ENCODE data around the gene NPR1. TPM values are rescaled to one million over a fixed set of nuclear protein-coding genes. Genes with fewer than 3 reads are reported as not detected.
"Not testable (repeated sequence)": the region's sequence is repeated elsewhere in the genome, so short reads cannot be mapped to it uniquely, and the experiment has no call there.

Gene NPR1
- total and polyA plus RNA-seq, 10 donors: 0.83 to 5.1 (median 2.7) TPM

DNA sequence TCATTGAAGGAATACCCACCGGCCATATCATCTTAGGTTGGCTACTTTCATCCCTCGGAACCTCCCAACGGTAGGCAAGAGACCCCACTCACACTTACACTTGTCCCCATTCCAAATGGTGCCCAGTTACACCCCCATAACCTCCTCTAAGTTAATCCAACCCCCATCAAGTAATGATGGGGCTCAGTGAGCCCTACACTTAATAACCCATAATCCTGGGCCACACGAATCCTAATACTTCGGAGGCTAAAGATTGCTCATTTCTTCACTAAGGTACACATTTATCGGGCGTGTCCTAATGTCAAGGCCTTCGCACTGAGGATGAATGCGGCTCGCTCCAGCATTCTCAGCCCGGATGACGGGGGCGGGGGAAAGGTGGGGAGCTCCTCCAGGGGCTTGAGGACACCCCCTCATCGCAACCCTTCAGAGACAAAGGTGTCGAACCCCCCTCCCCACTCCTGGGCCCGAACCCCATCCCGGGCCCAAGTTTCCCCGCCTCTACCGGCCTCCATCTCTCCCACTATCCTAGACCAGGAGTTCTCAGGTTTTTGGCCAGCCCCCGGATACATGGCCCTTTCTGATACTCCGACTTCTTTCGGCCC, 8.1 kb upstream of the NPR1 start:
- Histone ChIP-seq H3K9me3 (no peaks in the 10 kb centered on the region), H3K27me3 (replicated peaks in 1 of 7) (no peaks in the 10 kb centered on the region), H3K27ac (peak overlapping the region; percentile 73 to 94 (median 90)), H3K36me3 (peaks cover 0 to 44% (median 40%) of the 10 kb centered on the region in 6 donors), H3K4me3 (peak overlapping the region; percentile 65 to 90 (median 78)), H3K4me1 (peaks cover 15 to 42% (median 34%) of the 10 kb centered on the region in 6 donors)
- intact Hi-C loops (cut with DNase I; ENCODE audit: low total_unique reads): no loop called here
- DNase-seq: peak; percentile 87
- WGBS, 5 donors: 1 to 3% (median 2%) methylated on average over 22 of the region's 22 CpGs
- TF ChIP-seq, protein P1, sequence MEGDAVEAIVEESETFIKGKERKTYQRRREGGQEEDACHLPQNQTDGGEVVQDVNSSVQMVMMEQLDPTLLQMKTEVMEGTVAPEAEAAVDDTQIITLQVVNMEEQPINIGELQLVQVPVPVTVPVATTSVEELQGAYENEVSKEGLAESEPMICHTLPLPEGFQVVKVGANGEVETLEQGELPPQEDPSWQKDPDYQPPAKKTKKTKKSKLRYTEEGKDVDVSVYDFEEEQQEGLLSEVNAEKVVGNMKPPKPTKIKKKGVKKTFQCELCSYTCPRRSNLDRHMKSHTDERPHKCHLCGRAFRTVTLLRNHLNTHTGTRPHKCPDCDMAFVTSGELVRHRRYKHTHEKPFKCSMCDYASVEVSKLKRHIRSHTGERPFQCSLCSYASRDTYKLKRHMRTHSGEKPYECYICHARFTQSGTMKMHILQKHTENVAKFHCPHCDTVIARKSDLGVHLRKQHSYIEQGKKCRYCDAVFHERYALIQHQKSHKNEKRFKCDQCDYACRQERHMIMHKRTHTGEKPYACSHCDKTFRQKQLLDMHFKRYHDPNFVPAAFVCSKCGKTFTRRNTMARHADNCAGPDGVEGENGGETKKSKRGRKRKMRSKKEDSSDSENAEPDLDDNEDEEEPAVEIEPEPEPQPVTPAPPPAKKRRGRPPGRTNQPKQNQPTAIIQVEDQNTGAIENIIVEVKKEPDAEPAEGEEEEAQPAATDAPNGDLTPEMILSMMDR (IDR thresholded peaks at IDR 0.05 in 8 of 11, conservative IDR thresholded peaks at IDR 0.05 in 3 of 11): peak in 1 of 11 experiments; percentile 7
- no peak for TF ChIP-seq POLR2A (IDR thresholded peaks at IDR 0.05)

DNA sequence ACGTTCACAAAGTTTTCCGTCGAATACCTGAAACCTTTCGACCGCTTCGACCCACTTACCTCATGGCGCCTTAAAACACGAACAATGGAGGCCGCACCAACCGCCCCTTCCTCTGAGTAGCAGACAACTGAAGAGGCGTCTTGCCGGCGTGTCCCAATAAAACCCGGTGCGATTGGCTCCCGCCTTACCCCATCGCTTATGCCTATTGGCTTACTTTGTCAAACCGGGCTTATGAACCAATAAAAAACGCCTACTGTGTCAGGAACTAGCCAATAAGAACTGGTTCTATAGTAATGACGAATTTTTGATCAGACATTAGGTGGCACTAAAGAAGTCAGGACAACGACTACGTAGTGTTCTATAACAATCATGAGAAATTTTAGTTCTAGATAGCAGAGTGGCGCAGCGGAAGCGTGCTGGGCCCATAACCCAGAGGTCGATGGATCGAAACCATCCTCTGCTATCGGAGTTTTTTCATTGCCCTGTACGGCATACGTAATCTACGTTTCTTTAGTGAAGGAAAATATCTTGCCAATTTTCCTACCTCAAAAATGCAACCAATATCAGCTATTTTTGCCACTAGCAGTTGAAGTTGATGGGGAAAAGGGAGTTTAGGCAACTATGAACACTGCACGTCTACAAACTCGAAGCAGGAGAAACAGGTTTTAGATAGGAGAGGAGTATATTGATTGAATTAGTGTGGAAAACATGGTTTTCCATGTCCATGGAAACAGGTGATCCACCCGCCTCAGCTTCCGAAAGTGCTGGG, 7.4 kb upstream of the NPR1 start, which contains the start of gene ILF2:
Gene ILF2 (minus strand): TSS at position 135 of the 769 bp plus-strand sequence. CDS start 71 bp downstream, at position 64.
- Histone ChIP-seq H3K36me3 (peaks cover 0 to 38% (median 33%) of the 10 kb centered on the region in 6 donors), H3K27me3 (replicated peaks in 1 of 7) (no peaks in the 10 kb centered on the region), H3K4me3 (peak within 1 kb of the TSS; percentile 65 to 90 (median 78)), H3K9me3 (no peaks in the 10 kb centered on the region), H3K27ac (peak within 1 kb of the TSS; percentile 82 to 94 (median 90)), H3K4me1 (peaks cover 15 to 42% (median 34%) of the 10 kb centered on the region in 6 donors)
- TF ChIP-seq POLR2AphosphoS5 (IDR thresholded peaks at IDR 0.05) (peak; percentile 69 to 98 (median 93)), POLR2A (IDR thresholded peaks at IDR 0.05) (peak in 2 of 3 donors; percentile 56 to 75)
- TF ChIP-seq, protein P1 (IDR thresholded peaks at IDR 0.05 in 8 of 11, conservative IDR thresholded peaks at IDR 0.05 in 3 of 11): peak in 3 of 11 experiments; percentile 1 to 18 (median 11)
- DNase-seq: peak; percentile 95
- intact Hi-C loops (cut with DNase I; ENCODE audit: low total_unique reads): no loop called here
- 0 to 1% (median 0%) methylated on average over 35 of the region's 35 CpGs for WGBS, 5 donors

- intact Hi-C loops (cut with DNase I; ENCODE audit: low total_unique reads); H3K9me3 ChIP-seq; H3K27me3 ChIP-seq (replicated peaks in 1 of 7): not testable (repeated sequence)
- peak; percentile 84 for DNase-seq
- peaks cover 15 to 42% (median 34%) of the 10 kb centered on the region in 6 donors for H3K4me1 ChIP-seq
- H3K27ac ChIP-seq: peak overlapping the region; percentile 82 to 94 (median 90)
- H3K4me3 ChIP-seq: peak overlapping the region; percentile 38 to 85 (median 76)
- H3K36me3 ChIP-seq: peaks cover 0 to 30% (median 26%) of the 10 kb centered on the region in 6 donors
- TF ChIP-seq, protein P1 (IDR thresholded peaks at IDR 0.05 in 8 of 11, conservative IDR thresholded peaks at IDR 0.05 in 3 of 11): peak in 2 of 11 experiments; percentile 8 to 20
- 7 to 10% (median 8%) methylated on average over 28 of the region's 28 CpGs for WGBS, 5 donors
These were observed 6.7 kb upstream of the NPR1 start for GRCh38 chr1:153671628-153672353.
